GM12875 (cell line): Measurements from ENCODE around the gene CSTF1.

Experiments used
- H3K4me3 ChIP-seq: one replicate; pipeline ENCODE4 v1.5.1; 2011; ENCODE audit warnings: low read depth, low read length, control low read depth
- CTCF ChIP-seq: IDR thresholded peaks from 2 replicates; pipeline ENCODE4 v1.5.1; 2011; ENCODE audit warnings: low read depth, mild to moderate bottlenecking, control low read depth, inconsistent platforms, low read length, moderate library complexity, borderline replicate concordance; ENCODE audit not compliant: insufficient read depth

Gene CSTF1

DNA sequence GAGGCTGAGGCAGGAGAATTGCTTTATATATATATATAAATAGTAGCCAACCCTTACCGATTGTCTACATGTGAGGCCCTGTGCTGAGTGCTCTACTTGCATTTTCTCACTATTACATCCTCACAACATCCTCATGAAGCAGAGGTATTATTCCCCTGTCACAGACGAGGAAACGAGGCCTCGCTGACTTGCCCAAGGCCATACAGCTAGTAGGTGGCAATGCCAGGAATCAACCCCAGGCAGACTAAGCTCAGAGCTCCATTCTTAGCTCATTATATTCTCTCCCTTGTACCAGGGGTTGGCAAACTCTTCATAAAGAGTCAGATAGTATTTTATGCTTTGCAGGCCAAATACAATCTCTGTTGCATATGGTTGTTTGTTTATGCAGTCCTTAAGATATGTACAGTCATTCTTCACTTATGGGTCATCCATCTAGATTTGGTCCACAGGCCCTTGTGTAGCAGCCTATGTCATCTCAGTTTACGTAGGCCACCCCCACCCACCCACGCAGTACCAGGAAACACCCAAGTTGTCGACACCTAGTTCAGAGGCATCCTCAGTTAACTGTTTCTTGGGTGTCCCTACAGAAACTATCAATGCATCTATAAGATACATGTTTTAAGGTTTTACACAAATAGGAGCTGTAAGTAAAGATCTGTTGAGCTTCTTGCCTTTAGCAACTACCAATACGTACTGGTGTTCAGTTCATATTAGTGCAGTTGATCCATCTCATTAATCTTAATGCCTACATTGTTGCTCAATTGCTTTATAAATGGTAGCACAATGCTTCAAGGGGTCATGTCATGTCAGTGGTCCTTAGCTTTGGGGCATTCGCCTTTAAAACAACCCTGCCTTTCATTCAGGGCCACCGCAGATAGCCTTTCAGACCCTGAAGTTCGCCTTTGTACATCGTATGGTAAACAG, 22.7 kb downstream of the CSTF1 start:
- no peak overlapping the region for H3K4me3 ChIP-seq
- TF ChIP-seq CTCF, result no peak

- H3K4me3 ChIP-seq, result no peak overlapping the region
These were observed 25.0 kb downstream of the CSTF1 start for GRCh38 chr20:56417402-56417801.

GRCh38 chr20:56417911-56418310, 25.5 kb downstream of the CSTF1 start:
- no peak overlapping the region for H3K4me3 ChIP-seq
- no peak for TF ChIP-seq CTCF

More at GRCh38 chr20:56417402-56417801, 25.0 kb downstream of the CSTF1 start:
- no peak for TF ChIP-seq CTCF

GRCh38 chr20:56418385-56418861, 26.0 kb downstream of the CSTF1 start:
- H3K4me3 ChIP-seq, result no peak overlapping the region
- no peak for TF ChIP-seq CTCF

GRCh38 chr20:56420028-56420427, 27.6 kb downstream of the CSTF1 start:
- no peak overlapping the region for H3K4me3 ChIP-seq
- TF ChIP-seq CTCF, result no peak

DNA sequence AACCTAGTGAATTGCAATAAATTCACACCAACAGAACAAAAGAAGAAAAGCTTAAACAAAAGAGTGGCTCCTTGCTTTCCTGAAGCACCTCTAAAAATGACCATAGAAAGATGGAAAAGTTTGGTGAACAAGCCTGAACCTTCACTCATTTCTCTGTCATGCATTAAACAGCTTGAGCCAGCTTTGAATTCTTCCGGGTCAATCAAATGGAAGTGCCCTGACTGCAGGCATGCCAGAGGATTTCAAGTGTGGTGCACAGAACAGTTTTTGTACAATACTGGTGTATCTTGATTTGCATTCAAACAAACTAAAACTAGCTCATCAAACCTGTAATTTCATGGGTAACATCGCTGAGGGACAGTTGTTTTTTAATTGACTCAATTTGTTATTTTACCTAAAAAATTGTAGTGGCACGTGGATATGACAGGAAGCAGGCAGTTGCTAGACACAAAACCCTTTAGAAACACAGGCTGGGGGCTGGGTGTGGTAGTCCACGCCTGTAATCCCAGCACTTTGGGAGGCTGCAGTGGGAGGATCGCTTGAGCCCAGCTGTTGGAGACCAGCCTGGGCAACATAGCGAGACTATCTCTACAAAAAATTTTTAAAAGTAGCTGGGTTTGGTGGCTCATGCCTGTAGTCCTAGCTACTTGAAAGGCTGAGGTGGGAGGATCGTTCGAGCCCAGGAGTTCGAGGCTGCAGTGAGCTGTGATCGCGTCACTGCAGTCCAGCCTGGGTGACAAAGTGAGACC, 28.7 kb downstream of the CSTF1 start:
- TF ChIP-seq CTCF, result no peak
- H3K4me3 ChIP-seq, result no peak overlapping the region
